H1 (cell line): ENCODE data around the gene MAGIX. TPM values are rescaled to one million over a fixed set of nuclear protein-coding genes. Genes with fewer than 3 reads are reported as not detected.
"Not testable (repeated sequence)": the region's sequence is repeated elsewhere in the genome, so short reads cannot be mapped to it uniquely, and the experiment has no call there.

Experiments used
- CTCF ChIA-PET: fragments of 300-600 bp; sonication (Branson Sonifier 250); formaldehyde crosslinking; loops from one replicate; lab custom pipeline; 2021; ENCODE audit not compliant: partially characterized antibody; lab: Charles Lee
- POLR2A ChIA-PET: fragments of 300-600 bp; sonication (Branson Sonifier 250); formaldehyde crosslinking; loops from one replicate; lab custom pipeline; 2021; ENCODE audit warnings: inconsistent platforms; ENCODE audit not compliant: partially characterized antibody; lab: Charles Lee
- DNase-seq, 2 experiments: peaks; one replicate each; pipeline versions ENCODE4 v3.0.0 to v3.0.0-alpha.2; 2010 to 2022; ENCODE audit warnings: low spot score in 2 of 2, low read depth in 1 of 2, mixed read lengths in 1 of 2
- FAIRE-seq: peaks from 2 replicates; lab custom pipeline; 2011; peaks lifted over from hg19 to GRCh38; lab: Jason Lieb, UNC
- H2AFZ ChIP-seq: 2 replicates; pipeline ENCODE4 v1.8.1; 2012; ENCODE audit warnings: low read length, inconsistent platforms
- H2AK5ac ChIP-seq: 2 replicates; pipeline ENCODE4 v1.6.1; 2013; ENCODE audit warnings: low read depth, low read length
- H2BK120ac ChIP-seq: replicated peaks from 2 replicates; pipeline ENCODE3; 2013; ENCODE audit warnings: low read depth, low read length, inconsistent platforms
- H2BK12ac ChIP-seq: 2 replicates; pipeline ENCODE4 v1.6.1; 2013; ENCODE audit warnings: low read depth, low read length
- H2BK15ac ChIP-seq: 2 replicates; pipeline ENCODE4 v1.6.1; 2013; ENCODE audit warnings: low read length
- H2BK20ac ChIP-seq: 2 replicates; pipeline ENCODE4 v1.6.1; 2013; ENCODE audit warnings: low read length
- H2BK5ac ChIP-seq: 2 replicates; pipeline ENCODE4 v1.6.1; 2013; ENCODE audit warnings: low read depth, low read length
- H3K14ac ChIP-seq: 2 replicates; pipeline ENCODE4 v1.6.1; 2013; ENCODE audit warnings: inconsistent platforms; ENCODE audit not compliant: insufficient read length
- H3K18ac ChIP-seq: 2 replicates; pipeline ENCODE4 v1.6.1; 2013; ENCODE audit warnings: low read length; ENCODE audit errors: extremely low read depth
- H3K23ac ChIP-seq: 2 replicates; pipeline ENCODE4 v1.6.1; 2013; ENCODE audit warnings: inconsistent platforms; ENCODE audit not compliant: insufficient read length
- H3K23me2 ChIP-seq: 2 replicates; pipeline ENCODE4 v1.6.1; 2013; ENCODE audit warnings: low read depth, low read length
- H3K27ac ChIP-seq: 2 replicates; pipeline ENCODE4 v1.6.1; 2011; ENCODE audit warnings: low read depth, low read length, inconsistent platforms
- H3K27me3 ChIP-seq, 4 experiments: replicated peaks in 1 of 4; 1 replicate in 1 of 4; 2 replicates in 3 of 4; pipeline versions ENCODE4 v1.6.1 to v1.8.1; 2011 to 2013; ENCODE audit warnings: low read length in 3 of 4, mild to moderate bottlenecking in 3 of 4, inconsistent platforms in 2 of 4, mixed read lengths in 2 of 4, moderate library complexity in 1 of 4; ENCODE audit not compliant: control insufficient read depth in 3 of 4, insufficient read depth in 3 of 4; ENCODE audit errors: extremely low read depth in 1 of 4
- H3K36me3 ChIP-seq, 4 experiments: 2 replicates each; pipeline versions ENCODE4 v1.6.1 to v1.8.1; 2011 to 2013; ENCODE audit warnings: mild to moderate bottlenecking in 4 of 4, low read length in 3 of 4, moderate library complexity in 2 of 4, control low read depth in 1 of 4, inconsistent platforms in 1 of 4; ENCODE audit not compliant: insufficient read depth in 4 of 4, control insufficient read depth in 2 of 4
- H3K4ac ChIP-seq: replicated peaks from 2 replicates; pipeline ENCODE3; 2013; ENCODE audit warnings: low read length, low read depth, mixed read lengths, inconsistent platforms; ENCODE audit not compliant: insufficient read length
- H3K4me1 ChIP-seq, 4 experiments: replicated peaks in 1 of 4; 1 replicate in 1 of 4; 2 replicates in 3 of 4; pipeline versions ENCODE4 v1.6.1 to v1.8.1; 2011 to 2013; ENCODE audit warnings: low read length in 3 of 4, inconsistent platforms in 2 of 4, mixed read lengths in 1 of 4; ENCODE audit not compliant: insufficient read depth in 4 of 4, control insufficient read depth in 3 of 4
- H3K4me2 ChIP-seq, 2 experiments: 2 replicates each; pipeline versions ENCODE4 v1.6.1 to v1.8.1; 2011 to 2013; ENCODE audit warnings: low read depth in 2 of 2, low read length in 2 of 2, control low read depth in 1 of 2, inconsistent platforms in 1 of 2, mild to moderate bottlenecking in 1 of 2; ENCODE audit not compliant: insufficient read depth in 1 of 2
- H3K4me3 ChIP-seq, 4 experiments: fragments of 200-600, 300-600 bp in 1 of 4; sonication (generic), shearing (Covaris generic), sonication (Bioruptor Twin) in 1 of 4; 2 replicates each; pipeline versions ENCODE4 v1.5.1 to v1.8.1; 2011 to 2016; ENCODE audit warnings: low read length in 4 of 4, low read depth in 3 of 4, control low read depth in 2 of 4, inconsistent platforms in 2 of 4, mild to moderate bottlenecking in 2 of 4, mixed read lengths in 1 of 4, moderate library complexity in 1 of 4; ENCODE audit not compliant: insufficient read depth in 2 of 4; ENCODE audit errors: extremely low read depth in 1 of 4
- H3K56ac ChIP-seq: replicated peaks from 2 replicates; pipeline ENCODE3; 2013; ENCODE audit warnings: low read depth, mild to moderate bottlenecking, mixed read lengths, low read length, inconsistent platforms; ENCODE audit not compliant: insufficient read length
- H3K79me1 ChIP-seq: 2 replicates; pipeline ENCODE4 v1.6.1; 2013; ENCODE audit warnings: low read depth, low read length, control low read depth
- H3K79me2 ChIP-seq, 2 experiments: 2 replicates each; pipeline versions ENCODE4 v1.6.1 to v1.8.1; 2012 to 2013; ENCODE audit warnings: low read length in 2 of 2, mild to moderate bottlenecking in 2 of 2, inconsistent platforms in 1 of 2; ENCODE audit not compliant: insufficient read depth in 2 of 2, control insufficient read depth in 1 of 2
- H3K9ac ChIP-seq, 4 experiments: replicated peaks in 1 of 4; 1 replicate in 1 of 4; 2 replicates in 3 of 4; pipeline versions ENCODE4 v1.6.1 to v1.8.1; 2011 to 2013; ENCODE audit warnings: low read depth in 3 of 4, low read length in 3 of 4, control low read depth in 2 of 4, mild to moderate bottlenecking in 2 of 4, moderate library complexity in 2 of 4, inconsistent platforms in 1 of 4; ENCODE audit errors: extremely low read depth in 1 of 4
- H3K9me3 ChIP-seq, 2 experiments: 2 replicates each; pipeline versions ENCODE4 v1.6.1 to v1.8.1; 2012 to 2013; ENCODE audit warnings: mild to moderate bottlenecking in 2 of 2, moderate library complexity in 2 of 2, control low read depth in 1 of 2, inconsistent platforms in 1 of 2, low read depth in 1 of 2, low read length in 1 of 2, mixed read lengths in 1 of 2; ENCODE audit not compliant: insufficient read depth in 2 of 2
- H4K20me1 ChIP-seq, 2 experiments: replicated peaks in 1 of 2; 2 replicates each; pipeline versions ENCODE3 to v1.8.1; 2011 to 2013; ENCODE audit warnings: inconsistent platforms in 2 of 2, low read length in 2 of 2, mild to moderate bottlenecking in 1 of 2; ENCODE audit not compliant: insufficient read depth in 2 of 2, control insufficient read depth in 1 of 2
- H4K5ac ChIP-seq: 2 replicates; pipeline ENCODE4 v1.6.1; 2013; ENCODE audit warnings: low read length, low read depth, mixed read lengths, inconsistent platforms; ENCODE audit not compliant: insufficient read length
- H4K8ac ChIP-seq: 2 replicates; pipeline ENCODE4 v1.8.0; 2013; ENCODE audit warnings: mild to moderate bottlenecking, moderate library complexity, low read length, inconsistent platforms; ENCODE audit not compliant: insufficient read depth; ENCODE audit errors: extremely low read depth
- H4K91ac ChIP-seq: replicated peaks from 2 replicates; pipeline ENCODE3; 2013; ENCODE audit warnings: low read length, mixed read lengths, inconsistent platforms; ENCODE audit not compliant: insufficient read length
- WGBS, 2 experiments: shearing (Covaris generic) in 1 of 2; methylation state at CpG; one replicate each; pipeline versions ENCODE4 v1.1.6 to v1.1.7; 2013 to 2015; ENCODE audit warnings: low lambda C conversion rate in 2 of 2, mixed read lengths in 2 of 2, inconsistent platforms in 1 of 2, low coverage in 1 of 2, missing lambda C conversion rate in 1 of 2; ENCODE audit not compliant: insufficient replicate concordance in 2 of 2, insufficient coverage in 1 of 2, insufficient read length in 1 of 2; ENCODE audit errors: extremely low coverage in 1 of 2, missing lambda C conversion rate in 1 of 2; 5-methylcytosine and 5-hydroxymethylcytosine counted together
- polyA plus RNA-seq, 7 experiments: library from polyadenylated mRNA; depleted of rRNA in 3 of 7; stranded (reverse) in 5 of 7; unstranded in 2 of 7; fragments of >200 nt in 5 of 7; fragments of 200-250 nt in 2 of 7; gene quantifications; 1 replicate in 5 of 7; 2 replicates in 1 of 7; 4 replicates in 1 of 7; pipeline versions ENCODE4 v1.2.1 to v1.2.3, GENCODE V29; 2011 to 2013; ENCODE audit warnings: missing spikeins in 2 of 7, mixed read lengths in 2 of 7
- total RNA-seq: library from RNA; stranded (reverse); fragmentation: NEBNext Ultra II Directional; extraction: Animal tissue kit (Norgen Biotek cat#: 25700); gene quantifications from 2 replicates; pipeline ENCODE4 v1.2.1, GENCODE V29; 2021

Gene MAGIX
- total and polyA plus RNA-seq, 2 of the 8 experiments (the other 6 are each of a cell fraction or from before 2014, with no cell fraction given), result 0.37 to 1.1 TPM

DNA sequence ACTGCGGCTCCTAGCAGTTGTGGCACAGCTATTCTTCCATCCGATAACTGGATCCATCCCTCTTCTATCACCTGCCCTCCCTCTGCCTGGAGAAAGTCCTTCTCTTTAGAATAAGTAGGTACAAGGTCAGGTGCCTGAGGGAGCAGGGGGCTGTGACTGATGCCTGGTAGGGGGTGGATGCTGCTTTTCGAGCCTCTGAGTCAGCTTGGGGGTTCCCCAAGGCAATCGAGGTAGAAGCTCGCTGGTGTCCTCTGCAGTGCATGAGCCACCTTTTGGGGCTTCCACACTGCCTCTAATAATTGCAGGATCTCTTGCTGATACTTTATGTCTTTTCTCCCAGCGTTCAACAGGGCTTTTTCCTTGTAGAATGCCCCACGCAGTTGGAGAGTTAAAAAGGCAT, 19.4 kb upstream of the MAGIX start:
- H2BK12ac ChIP-seq, H3K27me3 ChIP-seq, H3K23me2 ChIP-seq, H2BK15ac ChIP-seq, H4K5ac ChIP-seq, H3K9ac ChIP-seq, H3K23ac ChIP-seq, H4K91ac ChIP-seq, H3K79me1 ChIP-seq, H4K20me1 ChIP-seq, H2AFZ ChIP-seq, H3K79me2 ChIP-seq, H3K27ac ChIP-seq, H3K56ac ChIP-seq, H2BK20ac ChIP-seq, DNase-seq, H3K4me2 ChIP-seq, H3K4me3 ChIP-seq, H3K9me3 ChIP-seq, H3K4ac ChIP-seq, FAIRE-seq, H3K18ac ChIP-seq, H2BK120ac ChIP-seq, H3K14ac ChIP-seq, H4K8ac ChIP-seq, H2AK5ac ChIP-seq, H3K36me3 ChIP-seq, H3K4me1 ChIP-seq, POLR2A ChIA-PET, H2BK5ac ChIP-seq: not testable (repeated sequence)
- 81% methylated on average over 2 of the region's 7 CpGs; no CpG with 5 or more reads in 1 of the 2 experiments for WGBS, 2 experiments
- CTCF ChIA-PET, result interaction anchor here (0.6 to 3.8 kb wide), 8 partner anchors 12 to 100 kb away, joined by 3 to 22 read pairs (median 4); partner anchors contain the start of gene GPKOW
